SK-N-SH (cell line): ENCODE data around the gene B3GALNT1.

Experiments used
- CTCF ChIP-seq: fragments of 200-600 bp; sonication (generic); IDR thresholded peaks from 2 replicates; pipeline ENCODE4 v1.6.1; 2017; ENCODE audit warnings: antibody characterized with exemption, mild to moderate bottlenecking, moderate library complexity
- POLR2AphosphoS5 ChIP-seq: IDR thresholded peaks from 2 replicates; pipeline ENCODE4 v1.6.1; 2012; ENCODE audit warnings: low read depth, low read length

GRCh38 chr3:161064413-161064812, 40.7 kb downstream of the B3GALNT1 start:
- TF ChIP-seq POLR2AphosphoS5 (no peak), CTCF (no peak)
